ENCODE measurements around the gene STK40. TPM values are rescaled to one million over a fixed set of nuclear protein-coding genes. Genes with fewer than 3 reads are reported as not detected.

STK40 gene
- total and polyA plus RNA-seq, 9 of the 15 experiments (the other 6 are each of a cell fraction or from before 2014, with no cell fraction given): 0.69 to 94.3 (median 39.1) TPM

- no peak; the same call in 1 of the 2 replicates for TF ChIP-seq CHAMP1 (IDR thresholded peaks at IDR 0.05)
- no peak; the same call in none of the 2 replicates for TF ChIP-seq E2F3 (CRISPR knock-in tag; IDR thresholded peaks at IDR 0.05)
- TF ChIP-seq NCOA6 (IDR thresholded peaks at IDR 0.05): 0 out of 2 replicates have a peak, but pooled peaks have one; percentile 46
- TF ChIP-seq BHLHE40 (IDR thresholded peaks at IDR 0.05; ENCODE audit: low read length): no peak; the same call in 1 of the 2 replicates
- TF ChIP-seq ZNF740 (CRISPR knock-in tag; IDR thresholded peaks at IDR 0.05): peak; percentile 47; the same call in 1 of the 2 replicates
- no peak for TF ChIP-seq ZNF740 (tag; IDR thresholded peaks at IDR 0.05)
- TF ChIP-seq ZFPM2 (CRISPR knock-in tag; IDR thresholded peaks at IDR 0.05): no peak
- peak; percentile 31; the same call in 1 of the 2 replicates for TF ChIP-seq SMARCE1 (IDR thresholded peaks at IDR 0.05)
- TF ChIP-seq ETV5 (CRISPR knock-in tag; IDR thresholded peaks at IDR 0.05; ENCODE audit: low read depth): peak; percentile 97
- no peak for TF ChIP-seq ZNF655 (CRISPR knock-in tag; IDR thresholded peaks at IDR 0.05)
- no peak for TF ChIP-seq XRCC3 (IDR thresholded peaks at IDR 0.05)
- TF ChIP-seq KLF16 (IDR thresholded peaks at IDR 0.05): peak; percentile 86
- peak; percentile 71 for TF ChIP-seq FUS (optimal IDR thresholded peaks at IDR 0.05; ENCODE audit: low read depth, low read length)
- TF ChIP-seq REST (IDR thresholded peaks at IDR 0.05; ENCODE audit: borderline replicate concordance): peak; percentile 21; the same call in 1 of the 2 replicates
- no peak for TF ChIP-seq REST (CRISPR knock-in tag; IDR thresholded peaks at IDR 0.05; ENCODE audit: low read depth)
- TF ChIP-seq ZNF699 (CRISPR knock-in tag; IDR thresholded peaks at IDR 0.05; ENCODE audit: insufficient replicate concordance): no peak
Observed at GRCh38 chr1:36321119-36321951, 64.4 kb downstream of the STK40 start (continued).
